ENCODE results near the gene ACOT11.

The ACOT11 gene

DNA sequence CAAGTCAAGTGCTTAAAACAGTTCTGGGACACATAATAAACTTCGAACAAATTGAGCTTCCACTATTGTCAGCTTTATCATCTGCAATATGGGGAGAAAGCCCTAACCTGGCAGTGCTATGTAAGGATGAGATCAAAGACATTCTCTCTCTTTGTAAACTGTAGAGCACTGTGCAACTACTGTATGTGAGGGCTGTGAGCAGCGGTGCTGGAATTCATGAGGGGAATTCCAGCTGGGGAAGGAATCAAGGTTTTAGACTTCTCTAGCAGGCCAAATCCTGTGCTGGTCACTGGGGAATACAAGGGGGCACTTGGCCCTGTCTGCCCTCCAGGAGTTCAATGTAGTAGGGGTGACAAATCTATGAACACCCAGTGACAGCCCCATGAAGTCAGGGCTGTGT, 66.0 kb downstream of the ACOT11 start:
- DNase-seq (ENCODE audit: low read depth in 1 of 2, low spot score in 1 of 2) = no peak
- TF ChIP-seq, protein P1, sequence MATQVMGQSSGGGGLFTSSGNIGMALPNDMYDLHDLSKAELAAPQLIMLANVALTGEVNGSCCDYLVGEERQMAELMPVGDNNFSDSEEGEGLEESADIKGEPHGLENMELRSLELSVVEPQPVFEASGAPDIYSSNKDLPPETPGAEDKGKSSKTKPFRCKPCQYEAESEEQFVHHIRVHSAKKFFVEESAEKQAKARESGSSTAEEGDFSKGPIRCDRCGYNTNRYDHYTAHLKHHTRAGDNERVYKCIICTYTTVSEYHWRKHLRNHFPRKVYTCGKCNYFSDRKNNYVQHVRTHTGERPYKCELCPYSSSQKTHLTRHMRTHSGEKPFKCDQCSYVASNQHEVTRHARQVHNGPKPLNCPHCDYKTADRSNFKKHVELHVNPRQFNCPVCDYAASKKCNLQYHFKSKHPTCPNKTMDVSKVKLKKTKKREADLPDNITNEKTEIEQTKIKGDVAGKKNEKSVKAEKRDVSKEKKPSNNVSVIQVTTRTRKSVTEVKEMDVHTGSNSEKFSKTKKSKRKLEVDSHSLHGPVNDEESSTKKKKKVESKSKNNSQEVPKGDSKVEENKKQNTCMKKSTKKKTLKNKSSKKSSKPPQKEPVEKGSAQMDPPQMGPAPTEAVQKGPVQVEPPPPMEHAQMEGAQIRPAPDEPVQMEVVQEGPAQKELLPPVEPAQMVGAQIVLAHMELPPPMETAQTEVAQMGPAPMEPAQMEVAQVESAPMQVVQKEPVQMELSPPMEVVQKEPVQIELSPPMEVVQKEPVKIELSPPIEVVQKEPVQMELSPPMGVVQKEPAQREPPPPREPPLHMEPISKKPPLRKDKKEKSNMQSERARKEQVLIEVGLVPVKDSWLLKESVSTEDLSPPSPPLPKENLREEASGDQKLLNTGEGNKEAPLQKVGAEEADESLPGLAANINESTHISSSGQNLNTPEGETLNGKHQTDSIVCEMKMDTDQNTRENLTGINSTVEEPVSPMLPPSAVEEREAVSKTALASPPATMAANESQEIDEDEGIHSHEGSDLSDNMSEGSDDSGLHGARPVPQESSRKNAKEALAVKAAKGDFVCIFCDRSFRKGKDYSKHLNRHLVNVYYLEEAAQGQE (IDR thresholded peaks at IDR 0.05; ENCODE audit: insufficient replicate concordance, low read depth) = no peak
- TF ChIP-seq GABPA (IDR thresholded peaks at IDR 0.05; ENCODE audit: low read depth) (no peak), POLR2AphosphoS5 (IDR thresholded peaks at IDR 0.05; ENCODE audit: low read depth) (no peak), SPI1 (IDR thresholded peaks at IDR 0.05; ENCODE audit: borderline replicate concordance, low read depth) (no peak)
- TF ChIP-seq, protein P2, sequence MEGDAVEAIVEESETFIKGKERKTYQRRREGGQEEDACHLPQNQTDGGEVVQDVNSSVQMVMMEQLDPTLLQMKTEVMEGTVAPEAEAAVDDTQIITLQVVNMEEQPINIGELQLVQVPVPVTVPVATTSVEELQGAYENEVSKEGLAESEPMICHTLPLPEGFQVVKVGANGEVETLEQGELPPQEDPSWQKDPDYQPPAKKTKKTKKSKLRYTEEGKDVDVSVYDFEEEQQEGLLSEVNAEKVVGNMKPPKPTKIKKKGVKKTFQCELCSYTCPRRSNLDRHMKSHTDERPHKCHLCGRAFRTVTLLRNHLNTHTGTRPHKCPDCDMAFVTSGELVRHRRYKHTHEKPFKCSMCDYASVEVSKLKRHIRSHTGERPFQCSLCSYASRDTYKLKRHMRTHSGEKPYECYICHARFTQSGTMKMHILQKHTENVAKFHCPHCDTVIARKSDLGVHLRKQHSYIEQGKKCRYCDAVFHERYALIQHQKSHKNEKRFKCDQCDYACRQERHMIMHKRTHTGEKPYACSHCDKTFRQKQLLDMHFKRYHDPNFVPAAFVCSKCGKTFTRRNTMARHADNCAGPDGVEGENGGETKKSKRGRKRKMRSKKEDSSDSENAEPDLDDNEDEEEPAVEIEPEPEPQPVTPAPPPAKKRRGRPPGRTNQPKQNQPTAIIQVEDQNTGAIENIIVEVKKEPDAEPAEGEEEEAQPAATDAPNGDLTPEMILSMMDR (IDR thresholded peaks at IDR 0.05; ENCODE audit: insufficient read depth, low read length) = no peak
- no peak overlapping the region for H3K27ac ChIP-seq (replicated peaks)
- no peaks in the 10 kb centered on the region for H3K27me3 ChIP-seq (ENCODE audit: insufficient read depth, poor library complexity, severe bottlenecking)
- H3K4me3 ChIP-seq (replicated peaks; ENCODE audit: insufficient read depth, low read length) = no peak overlapping the region

DNA sequence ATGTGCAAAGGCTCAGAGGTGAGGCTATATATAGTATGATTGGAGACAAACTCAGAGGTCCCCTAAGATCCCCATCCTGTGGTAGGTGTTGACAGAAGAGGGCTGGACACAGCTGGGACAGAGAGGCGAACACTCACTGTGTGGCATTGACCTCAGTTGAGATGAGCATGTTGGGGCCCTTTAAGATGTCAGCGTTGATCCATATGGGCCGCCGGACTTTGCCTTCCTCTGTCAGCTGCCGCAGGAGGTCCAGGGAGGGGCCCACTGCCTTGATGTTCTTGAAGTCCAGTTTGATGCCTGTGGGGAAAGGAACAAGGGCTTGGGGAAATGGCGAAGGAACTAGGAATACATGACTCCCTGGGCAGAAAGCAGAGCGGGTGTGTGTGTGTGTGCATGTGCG, 66.5 kb downstream of the ACOT11 start:
- no peak for DNase-seq (ENCODE audit: low read depth in 1 of 2, low spot score in 1 of 2)
- Histone ChIP-seq H3K27ac (replicated peaks) (no peak overlapping the region), H3K4me3 (replicated peaks; ENCODE audit: insufficient read depth, low read length) (no peak overlapping the region), H3K27me3 (ENCODE audit: insufficient read depth, poor library complexity, severe bottlenecking) (no peaks in the 10 kb centered on the region)
- TF ChIP-seq, protein P2 (IDR thresholded peaks at IDR 0.05; ENCODE audit: insufficient read depth, low read length) = no peak
- TF ChIP-seq, protein P1 (IDR thresholded peaks at IDR 0.05; ENCODE audit: insufficient replicate concordance, low read depth) = no peak
- TF ChIP-seq GABPA (IDR thresholded peaks at IDR 0.05; ENCODE audit: low read depth) (no peak), POLR2AphosphoS5 (IDR thresholded peaks at IDR 0.05; ENCODE audit: low read depth) (no peak), SPI1 (IDR thresholded peaks at IDR 0.05; ENCODE audit: borderline replicate concordance, low read depth) (no peak)

DNA sequence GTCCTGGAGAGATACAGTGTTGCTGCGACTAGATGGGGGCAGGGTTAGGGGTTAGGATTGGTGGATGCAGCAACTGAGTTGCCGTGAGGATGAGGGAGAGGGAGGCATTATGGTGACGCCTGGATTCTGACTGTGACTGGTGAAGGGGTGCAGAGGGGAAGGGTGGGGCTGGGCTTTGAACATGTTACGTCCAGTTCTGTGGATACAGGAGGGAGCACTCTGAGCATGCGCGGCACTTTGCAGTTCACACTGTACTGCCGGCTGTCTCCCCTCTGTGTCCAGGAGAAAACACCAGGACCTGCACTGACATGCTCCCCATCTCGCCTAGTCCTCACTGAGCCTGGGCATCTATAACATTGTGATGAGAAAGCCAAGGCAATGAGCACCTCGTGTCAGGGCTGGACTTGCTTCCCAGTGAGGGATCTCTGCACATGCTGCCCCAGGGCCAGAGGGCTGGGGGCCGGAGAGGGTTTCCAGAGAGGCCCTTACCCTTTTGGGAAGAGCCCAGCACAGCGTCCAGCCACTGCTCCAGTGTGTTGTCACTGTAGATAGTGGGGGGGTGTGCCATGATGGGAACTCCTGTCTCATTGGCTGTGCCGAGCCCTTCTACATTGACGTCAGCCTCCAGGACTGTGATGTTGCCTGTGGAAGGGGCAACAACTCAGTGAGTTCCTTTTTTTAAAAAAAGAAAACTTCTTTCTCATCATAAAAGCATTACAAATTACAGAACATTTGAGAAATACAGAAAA, 67.7 kb downstream of the ACOT11 start:
- TF ChIP-seq POLR2AphosphoS5 (IDR thresholded peaks at IDR 0.05; ENCODE audit: low read depth) = no peak
- TF ChIP-seq, protein P1 (IDR thresholded peaks at IDR 0.05; ENCODE audit: insufficient replicate concordance, low read depth) = no peak
- Histone ChIP-seq H3K27ac (replicated peaks) (no peak overlapping the region), H3K4me3 (replicated peaks; ENCODE audit: insufficient read depth, low read length) (no peak overlapping the region), H3K27me3 (ENCODE audit: insufficient read depth, poor library complexity, severe bottlenecking) (no peaks in the 10 kb centered on the region)
- DNase-seq (ENCODE audit: low read depth in 1 of 2, low spot score in 1 of 2) = no peak

Measured in HL-60 (cell line).